ENCODE data around the gene CCDC9.

CCDC9 gene

GRCh38 chr19:47228168-47228936 is 28.0 kb upstream of the CCDC9 start:
- peaks cover 45% of the 10 kb centered on the region for H3K4me1 ChIP-seq (ENCODE audit: insufficient read depth, low read length)
- H3K4me3 ChIP-seq (ENCODE audit: low read length) = peak overlapping the region; percentile 63
- H3K9me3 ChIP-seq (ENCODE audit: low read length) = no peaks in the 10 kb centered on the region
- no peak overlapping the region for H2AFZ ChIP-seq (ENCODE audit: low read depth, low read length)
- H3K27me3 ChIP-seq (ENCODE audit: insufficient read depth, low read length) = no peaks in the 10 kb centered on the region
- H3K36me3 ChIP-seq (ENCODE audit: insufficient read depth, low read length) = peaks cover 8% of the 10 kb centered on the region

GRCh38 chr19:47228937-47229675 is 27.2 kb upstream of the CCDC9 start:
- H3K27me3 ChIP-seq (ENCODE audit: insufficient read depth, low read length) = no peaks in the 10 kb centered on the region
- H3K36me3 ChIP-seq (ENCODE audit: insufficient read depth, low read length) = peaks cover 8% of the 10 kb centered on the region
- peak overlapping the region; percentile 63 for H3K4me3 ChIP-seq (ENCODE audit: low read length)
- peaks cover 45% of the 10 kb centered on the region for H3K4me1 ChIP-seq (ENCODE audit: insufficient read depth, low read length)
- H3K9me3 ChIP-seq (ENCODE audit: low read length) = no peaks in the 10 kb centered on the region
- H2AFZ ChIP-seq (ENCODE audit: low read depth, low read length) = no peak overlapping the region

- Histone ChIP-seq H3K9me3 (ENCODE audit: low read length) (no peaks in the 10 kb centered on the region), H3K4me3 (ENCODE audit: low read length) (peak overlapping the region; percentile 63), H3K4me1 (ENCODE audit: insufficient read depth, low read length) (peaks cover 45% of the 10 kb centered on the region), H3K36me3 (ENCODE audit: insufficient read depth, low read length) (peaks cover 7% of the 10 kb centered on the region), H3K27me3 (ENCODE audit: insufficient read depth, low read length) (no peaks in the 10 kb centered on the region), H2AFZ (ENCODE audit: low read depth, low read length) (no peak overlapping the region)
Measured at GRCh38 chr19:47229676-47230053, 26.7 kb upstream of the CCDC9 start.

DNA sequence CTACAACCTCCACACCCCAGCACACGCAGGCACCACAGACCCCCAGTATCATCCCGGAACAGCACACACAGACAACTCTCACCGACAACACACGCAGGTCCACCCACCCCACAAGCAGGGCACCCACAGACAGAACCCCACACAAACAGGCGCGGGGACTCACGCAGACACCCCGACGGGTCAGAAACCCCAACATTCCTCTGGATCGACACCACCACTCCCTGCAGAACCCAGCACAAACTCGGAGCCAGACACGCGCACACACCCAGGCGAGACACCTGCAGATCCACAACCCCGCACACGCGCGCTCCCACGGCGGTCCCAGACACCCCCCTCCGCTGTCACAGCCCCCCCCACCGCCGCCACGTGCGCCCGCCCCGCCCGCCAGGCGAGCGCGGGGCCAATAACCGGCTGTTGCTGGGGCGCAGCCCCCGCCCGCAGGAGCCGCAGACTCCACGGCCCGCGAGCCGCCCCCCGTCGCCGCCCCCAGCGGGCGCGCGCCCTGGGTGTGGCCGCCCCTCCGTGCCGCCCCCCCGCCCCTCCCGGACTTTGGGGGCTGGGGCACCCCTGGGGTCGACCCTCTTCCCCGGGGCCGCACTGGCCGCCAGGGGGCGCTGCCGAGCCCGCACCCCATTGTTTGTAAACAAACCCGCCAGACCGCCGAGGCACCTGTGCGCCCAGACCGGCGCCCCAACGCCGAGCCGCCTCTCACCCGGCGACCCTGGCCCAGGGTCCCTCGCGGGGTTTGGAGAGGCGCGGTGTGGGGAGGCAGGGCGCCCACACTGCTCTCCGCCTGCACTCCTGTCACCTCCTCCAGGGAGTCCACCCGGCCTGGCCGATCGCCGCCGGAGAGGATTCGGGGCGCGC is 26.0 kb upstream of the CCDC9 start:
- H3K9me3 ChIP-seq (ENCODE audit: low read length) = no peaks in the 10 kb centered on the region
- peaks cover 43% of the 10 kb centered on the region for H3K4me1 ChIP-seq (ENCODE audit: insufficient read depth, low read length)
- no peaks in the 10 kb centered on the region for H3K27me3 ChIP-seq (ENCODE audit: insufficient read depth, low read length)
- no peak overlapping the region for H2AFZ ChIP-seq (ENCODE audit: low read depth, low read length)
- H3K36me3 ChIP-seq (ENCODE audit: insufficient read depth, low read length) = peaks cover 5% of the 10 kb centered on the region
- peak overlapping the region; percentile 63 for H3K4me3 ChIP-seq (ENCODE audit: low read length)

- H3K36me3 ChIP-seq (ENCODE audit: insufficient read depth, low read length) = no peaks in the 10 kb centered on the region
Measured at GRCh38 chr19:47230921-47231214, 25.5 kb upstream of the CCDC9 start, which contains the start of gene BBC3. Gene BBC3, minus strand, starts transcription at chr19:47231199. Its CDS starts 2,768 bp downstream, at chr19:47228431.

DNA sequence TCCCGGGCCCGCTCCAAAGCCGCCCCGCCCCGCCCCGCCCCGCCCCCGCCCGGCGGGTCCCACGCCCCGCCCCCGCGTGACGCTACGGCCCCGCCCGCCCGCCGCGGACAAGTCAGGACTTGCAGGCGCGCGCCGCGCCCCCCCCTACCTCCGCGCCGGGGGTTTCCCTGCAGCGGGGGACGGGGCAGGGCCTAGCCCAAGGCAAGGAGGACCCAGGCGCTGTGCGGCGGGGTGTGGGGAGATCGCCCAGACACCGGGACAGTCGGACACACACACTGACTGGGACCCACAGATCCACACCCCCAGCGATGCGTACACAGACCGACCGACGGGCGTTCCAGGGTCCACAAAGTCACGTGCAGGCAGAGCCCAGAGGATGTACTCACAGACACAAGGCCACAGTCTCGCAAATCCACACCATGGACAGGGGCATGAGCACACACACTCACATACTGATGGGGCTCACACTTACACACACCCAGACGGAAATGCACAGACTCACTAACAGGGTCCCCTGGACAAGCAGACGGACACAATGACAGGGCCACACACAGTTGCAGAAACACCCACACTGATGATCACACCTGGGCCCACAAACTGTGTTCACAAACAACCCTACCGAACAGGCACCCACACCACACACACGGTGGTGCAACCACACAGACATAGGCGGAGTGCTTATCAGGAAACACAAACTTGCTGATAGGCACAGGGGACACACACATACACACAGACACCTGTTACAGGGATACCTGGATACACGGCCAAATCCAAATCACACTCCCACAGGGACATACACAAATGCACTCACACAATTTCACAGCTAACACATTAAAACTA is 24.9 kb upstream of the CCDC9 start:
- Histone ChIP-seq H3K9me3 (ENCODE audit: low read length) (no peaks in the 10 kb centered on the region), H3K4me3 (ENCODE audit: low read length) (peak overlapping the region; percentile 63), H3K27me3 (ENCODE audit: insufficient read depth, low read length) (no peaks in the 10 kb centered on the region), H2AFZ (ENCODE audit: low read depth, low read length) (no peak overlapping the region), H3K4me1 (ENCODE audit: insufficient read depth, low read length) (peaks cover 37% of the 10 kb centered on the region), H3K36me3 (ENCODE audit: insufficient read depth, low read length) (no peaks in the 10 kb centered on the region)

More at GRCh38 chr19:47230921-47231214, 25.5 kb upstream of the CCDC9 start, which contains the start of gene BBC3:
- no peaks in the 10 kb centered on the region for H3K9me3 ChIP-seq (ENCODE audit: low read length)
- H2AFZ ChIP-seq (ENCODE audit: low read depth, low read length) = no peak within 1 kb of the TSS
- H3K4me3 ChIP-seq (ENCODE audit: low read length) = peak within 1 kb of the TSS; percentile 63
- no peaks in the 10 kb centered on the region for H3K27me3 ChIP-seq (ENCODE audit: insufficient read depth, low read length)
- peaks cover 38% of the 10 kb centered on the region for H3K4me1 ChIP-seq (ENCODE audit: insufficient read depth, low read length)

- H3K4me1 ChIP-seq (ENCODE audit: insufficient read depth, low read length) = peaks cover 28% of the 10 kb centered on the region
- H3K36me3 ChIP-seq (ENCODE audit: insufficient read depth, low read length) = no peaks in the 10 kb centered on the region
- no peak overlapping the region for H2AFZ ChIP-seq (ENCODE audit: low read depth, low read length)
- no peak overlapping the region for H3K4me3 ChIP-seq (ENCODE audit: low read length)
- H3K27me3 ChIP-seq (ENCODE audit: insufficient read depth, low read length) = no peaks in the 10 kb centered on the region
- no peaks in the 10 kb centered on the region for H3K9me3 ChIP-seq (ENCODE audit: low read length)
Measured at GRCh38 chr19:47232422-47233211, 23.7 kb upstream of the CCDC9 start.

DNA sequence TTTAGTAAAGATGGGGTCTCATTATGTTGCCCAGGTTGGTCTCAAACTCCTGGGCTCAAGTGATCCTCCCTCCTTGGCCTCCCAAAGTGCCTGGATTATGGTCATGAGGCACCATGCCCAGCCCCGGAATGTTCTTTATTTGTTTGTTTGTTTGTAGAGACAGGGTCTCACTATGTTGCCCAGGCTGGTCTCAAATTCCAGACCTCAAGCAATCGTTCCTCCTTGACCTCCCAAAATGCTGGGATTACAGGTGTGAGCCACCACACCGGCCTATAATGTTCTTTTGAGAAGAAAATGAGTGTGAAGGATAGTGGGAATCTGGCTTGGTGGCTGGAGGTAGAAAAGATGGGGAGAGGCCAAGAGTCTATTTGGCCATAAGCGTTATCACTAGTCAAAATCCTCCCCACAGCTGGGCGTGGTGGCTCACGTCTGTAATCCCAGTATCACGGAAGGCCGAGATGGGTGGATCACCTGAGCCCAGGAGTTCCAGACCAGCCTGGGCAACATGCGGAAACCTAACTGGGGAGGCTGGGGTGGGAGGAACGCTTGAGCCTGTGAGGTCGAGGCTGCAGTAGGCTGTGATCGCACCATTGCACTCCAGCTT is 20.2 kb upstream of the CCDC9 start:
- no peaks in the 10 kb centered on the region for H3K27me3 ChIP-seq (ENCODE audit: insufficient read depth, low read length)
- no peaks in the 10 kb centered on the region for H3K9me3 ChIP-seq (ENCODE audit: low read length)
- H3K4me1 ChIP-seq (ENCODE audit: insufficient read depth, low read length) = peaks cover 35% of the 10 kb centered on the region
- H3K4me3 ChIP-seq (ENCODE audit: low read length) = no peak overlapping the region
- H2AFZ ChIP-seq (ENCODE audit: low read depth, low read length) = no peak overlapping the region
- H3K36me3 ChIP-seq (ENCODE audit: insufficient read depth, low read length) = no peaks in the 10 kb centered on the region

DNA sequence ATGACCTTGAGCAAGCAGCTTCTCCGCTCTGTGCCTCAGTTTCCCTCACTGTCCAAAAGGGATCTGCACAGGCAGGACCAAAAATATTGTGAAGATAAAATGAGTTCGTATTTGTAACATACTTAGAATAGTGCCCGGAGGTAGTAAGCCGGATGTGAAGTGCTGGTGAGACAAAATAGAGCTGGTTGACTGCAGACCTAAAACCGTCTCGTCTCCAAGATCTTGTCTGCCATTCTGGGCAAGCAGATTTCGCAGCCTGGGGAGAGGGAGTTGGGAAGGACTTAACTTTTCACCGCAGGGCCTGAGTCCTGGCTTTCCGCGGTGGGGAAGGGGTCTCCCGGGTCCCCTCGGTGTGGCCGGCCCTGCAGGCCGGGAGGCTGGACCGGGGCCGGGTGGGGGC is 17.2 kb upstream of the CCDC9 start:
- Histone ChIP-seq H3K36me3 (ENCODE audit: insufficient read depth, low read length) (no peaks in the 10 kb centered on the region), H3K9me3 (ENCODE audit: low read length) (no peaks in the 10 kb centered on the region), H3K27me3 (ENCODE audit: insufficient read depth, low read length) (no peaks in the 10 kb centered on the region), H2AFZ (ENCODE audit: low read depth, low read length) (no peak overlapping the region), H3K4me1 (ENCODE audit: insufficient read depth, low read length) (peaks cover 39% of the 10 kb centered on the region), H3K4me3 (ENCODE audit: low read length) (peak overlapping the region; percentile 61)

DNA sequence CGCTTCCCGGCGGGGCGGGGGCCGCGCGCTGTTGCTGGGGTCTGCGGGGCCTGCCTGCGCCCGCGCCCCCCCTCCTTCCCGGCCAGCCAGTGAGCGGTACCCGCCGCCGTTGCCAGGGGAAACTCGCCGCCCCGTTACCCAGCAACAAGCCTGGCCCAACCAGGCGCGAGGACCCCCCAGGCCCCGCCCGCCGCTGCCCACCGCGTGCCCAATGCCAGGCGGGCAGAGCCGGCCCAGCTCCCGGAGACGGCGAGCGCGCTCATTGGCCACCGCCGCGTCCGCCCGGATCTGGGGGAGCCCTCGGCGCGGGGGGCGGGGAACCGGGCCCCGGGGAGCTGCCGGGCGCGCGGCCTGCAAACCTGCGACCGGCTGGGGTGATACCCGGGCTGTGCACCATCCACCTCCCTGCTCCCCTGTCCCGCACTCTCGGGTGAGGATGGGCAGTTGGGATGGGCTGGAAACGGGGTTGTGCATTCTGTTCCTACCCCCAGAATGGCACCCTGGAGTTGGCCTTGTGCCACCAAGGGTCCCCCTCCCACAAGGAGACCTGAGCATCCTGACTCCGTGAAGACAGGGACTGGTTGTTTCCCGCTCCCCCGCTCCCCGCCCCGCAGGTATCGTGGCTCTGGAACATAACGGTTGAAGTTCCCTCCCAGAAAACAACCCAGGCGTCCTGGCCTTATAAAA is 16.6 kb upstream of the CCDC9 start:
- Histone ChIP-seq H3K4me1 (ENCODE audit: insufficient read depth, low read length) (peaks cover 39% of the 10 kb centered on the region), H3K36me3 (ENCODE audit: insufficient read depth, low read length) (no peaks in the 10 kb centered on the region), H3K27me3 (ENCODE audit: insufficient read depth, low read length) (no peaks in the 10 kb centered on the region), H3K9me3 (ENCODE audit: low read length) (no peaks in the 10 kb centered on the region), H3K4me3 (ENCODE audit: low read length) (peak overlapping the region; percentile 44), H2AFZ (ENCODE audit: low read depth, low read length) (no peak overlapping the region)

DNA sequence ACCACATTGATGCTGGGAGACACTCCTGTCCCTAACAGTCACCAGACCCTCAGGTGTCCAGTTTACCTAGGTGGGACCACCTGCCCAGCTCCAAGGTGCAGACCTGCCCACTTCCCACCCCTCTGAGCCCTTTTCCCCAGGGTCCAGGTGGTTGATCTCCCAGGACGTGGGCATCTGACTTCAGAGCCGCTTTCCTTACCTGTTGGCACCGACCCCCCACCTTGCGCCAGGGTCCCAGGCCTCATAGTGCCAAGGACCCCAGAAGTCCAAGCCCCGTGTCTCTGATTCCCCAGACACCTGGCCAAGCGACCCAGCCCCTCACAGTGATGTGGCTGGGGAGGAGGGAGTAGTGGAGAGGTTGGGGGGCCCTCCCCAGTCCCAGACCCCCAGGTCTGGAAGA is 15.8 kb upstream of the CCDC9 start:
- Histone ChIP-seq H3K4me3 (ENCODE audit: low read length) (peak overlapping the region; percentile 44), H3K9me3 (ENCODE audit: low read length) (no peaks in the 10 kb centered on the region), H3K4me1 (ENCODE audit: insufficient read depth, low read length) (peaks cover 39% of the 10 kb centered on the region), H3K27me3 (ENCODE audit: insufficient read depth, low read length) (no peaks in the 10 kb centered on the region), H3K36me3 (ENCODE audit: insufficient read depth, low read length) (no peaks in the 10 kb centered on the region), H2AFZ (ENCODE audit: low read depth, low read length) (no peak overlapping the region)

Data from neuron (in vitro differentiated cells).